HG03060 (cell line): ENCODE measurements around the gene HECTD4.
"Not testable (repeated sequence)": the region's sequence is repeated elsewhere in the genome, so short reads cannot be mapped to it uniquely, and the experiment has no call there.

Source experiments
- ATAC-seq: cut with Tn5 transposase; IDR thresholded peaks from one replicate; pipeline ENCODE4 v1.9.1; 2021; ENCODE audit warnings: low read depth, moderate number of reproducible peaks; ENCODE audit not compliant: unreplicated experiment

Gene HECTD4, protein sequence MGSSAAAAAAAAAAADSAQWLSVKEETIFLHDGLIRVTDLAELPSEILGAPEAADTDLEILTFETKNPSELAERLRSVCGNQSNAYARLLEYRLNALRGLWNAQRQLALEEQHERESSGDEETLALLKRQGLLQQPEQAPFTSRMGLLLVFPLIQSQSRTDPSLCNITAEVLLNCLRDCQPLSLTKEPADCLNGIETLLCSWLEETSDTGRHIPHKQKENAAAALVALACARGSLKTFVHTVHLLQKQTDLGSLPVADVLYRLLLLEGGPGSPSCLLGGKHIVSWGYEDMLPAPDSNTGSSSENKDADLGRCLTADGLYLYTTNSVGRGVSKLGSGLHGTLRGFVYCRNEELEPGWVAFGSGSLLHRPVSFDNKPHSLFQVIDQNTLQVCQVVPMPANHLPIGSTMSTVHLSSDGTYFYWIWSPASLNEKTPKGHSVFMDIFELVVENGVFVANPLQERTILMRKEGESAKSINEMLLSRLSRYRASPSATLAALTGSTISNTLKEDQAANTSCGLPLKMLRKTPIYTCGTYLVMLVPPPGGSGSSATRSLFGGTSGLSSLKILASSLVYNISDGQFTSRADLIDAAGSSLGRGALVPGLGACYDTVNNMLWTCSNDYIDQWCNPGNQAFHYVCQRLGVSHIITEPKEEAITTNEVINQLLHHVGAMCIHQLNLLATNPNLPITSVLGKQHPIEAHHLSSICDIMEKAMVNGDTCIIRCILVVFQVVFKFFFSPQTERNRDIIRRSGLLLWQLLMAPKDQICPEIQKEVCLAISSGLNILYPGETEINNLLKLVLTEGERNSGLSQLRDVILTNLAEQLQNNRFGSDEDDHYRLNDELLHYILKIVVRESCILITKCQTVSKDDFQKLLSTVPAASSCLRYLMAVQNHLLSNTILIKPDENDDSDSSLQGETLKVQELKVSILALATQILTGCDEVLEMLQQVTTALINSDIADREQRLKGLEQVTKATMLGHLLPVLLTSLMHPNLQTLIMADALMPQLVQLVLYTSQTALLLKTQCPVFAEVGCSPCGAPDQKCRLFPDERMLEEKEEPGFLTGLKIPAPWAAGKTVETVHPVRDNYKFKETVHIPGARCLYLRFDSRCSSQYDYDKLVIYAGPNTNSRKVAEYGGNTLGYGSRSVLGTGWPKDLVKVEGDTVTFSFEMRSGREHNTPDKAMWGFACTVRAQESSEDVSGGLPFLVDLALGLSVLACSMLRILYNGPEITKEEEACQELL (N-terminal part only)

DNA sequence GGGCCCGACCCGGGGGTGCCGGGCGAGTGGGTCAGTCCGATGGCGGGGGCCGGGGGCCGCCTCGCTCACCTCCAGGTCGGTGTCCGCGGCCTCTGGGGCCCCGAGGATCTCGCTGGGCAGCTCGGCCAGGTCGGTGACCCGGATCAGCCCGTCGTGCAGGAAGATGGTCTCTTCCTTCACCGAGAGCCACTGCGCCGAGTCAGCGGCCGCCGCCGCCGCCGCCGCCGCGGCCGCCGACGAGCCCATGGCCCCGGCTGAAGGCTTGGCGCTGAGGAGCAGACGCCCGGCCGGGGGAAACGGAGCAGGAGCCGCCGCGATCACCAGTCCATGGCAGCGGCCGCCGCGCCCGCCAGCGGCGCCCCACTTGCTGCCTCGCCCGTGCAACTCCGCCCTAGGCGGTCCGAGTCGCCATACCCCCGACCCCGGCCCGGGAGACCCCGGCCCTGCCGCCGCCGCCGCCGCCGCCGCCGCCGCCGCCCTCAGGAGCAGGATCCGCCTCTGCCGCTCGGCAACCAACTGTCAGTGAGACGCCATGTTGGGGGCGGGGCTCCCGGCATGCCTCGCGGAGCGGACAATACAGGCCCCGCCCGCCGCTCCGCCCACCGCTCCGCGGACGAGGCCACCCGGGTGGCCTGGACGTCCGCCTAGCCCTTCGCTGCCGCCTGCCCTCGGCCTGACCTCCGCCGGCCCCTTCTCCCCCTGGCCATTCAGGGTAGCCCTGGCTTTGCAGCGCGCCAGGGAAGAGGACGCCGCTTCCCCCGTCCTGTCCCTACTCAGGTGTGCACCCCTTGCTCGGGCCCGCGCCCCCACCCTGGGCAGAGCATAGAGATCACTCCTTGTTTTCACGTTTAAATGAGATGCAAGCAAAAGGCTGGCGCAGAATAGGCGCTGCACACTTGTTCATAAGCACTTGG lies at the start of gene HECTD4:
Gene HECTD4, minus strand, starts transcription at position 549 of the 914 bp plus-strand sequence. Its CDS starts 303 bp downstream, at position 246.
- ATAC-seq = peak; percentile 41

DNA sequence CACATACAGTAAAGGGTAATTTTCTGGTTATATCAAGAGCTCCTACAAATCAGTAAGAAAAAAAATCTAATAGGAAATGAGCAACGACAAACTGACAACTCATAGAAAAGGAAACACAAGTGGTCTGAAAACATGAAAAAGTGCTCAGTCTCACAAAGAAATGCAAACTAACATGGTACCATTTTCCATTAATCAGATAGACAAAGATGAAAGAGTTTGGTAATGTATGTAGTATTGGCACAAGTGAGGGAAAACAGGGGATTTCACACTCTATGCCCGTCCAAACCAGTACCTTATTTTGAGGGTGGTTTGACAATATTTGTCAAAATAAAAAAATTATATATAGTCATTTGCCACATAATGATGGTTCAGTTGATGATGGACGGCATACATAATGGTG lies 49.7 kb upstream of the HECTD4 start:
- ATAC-seq = no peak

DNA sequence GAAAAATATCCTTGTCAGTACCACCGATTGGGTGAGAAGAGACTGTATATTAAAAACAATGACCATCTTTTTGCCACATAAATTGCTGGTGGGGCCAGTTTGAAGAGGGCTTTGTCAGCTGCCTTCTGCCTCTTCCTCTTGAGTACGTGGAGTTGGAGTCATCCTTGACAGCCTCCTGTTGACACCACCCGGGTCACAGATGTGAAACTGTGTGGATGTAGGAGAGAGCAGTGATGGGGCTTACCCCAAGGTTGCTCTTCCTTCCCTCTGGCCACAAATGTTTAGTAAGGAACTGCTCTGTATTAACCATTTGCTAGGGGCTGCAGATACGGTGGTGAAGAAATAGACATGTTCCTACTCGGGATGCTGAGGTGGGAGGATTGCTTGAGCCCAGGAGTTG lies 48.7 kb upstream of the HECTD4 start:
- ATAC-seq = no peak

DNA sequence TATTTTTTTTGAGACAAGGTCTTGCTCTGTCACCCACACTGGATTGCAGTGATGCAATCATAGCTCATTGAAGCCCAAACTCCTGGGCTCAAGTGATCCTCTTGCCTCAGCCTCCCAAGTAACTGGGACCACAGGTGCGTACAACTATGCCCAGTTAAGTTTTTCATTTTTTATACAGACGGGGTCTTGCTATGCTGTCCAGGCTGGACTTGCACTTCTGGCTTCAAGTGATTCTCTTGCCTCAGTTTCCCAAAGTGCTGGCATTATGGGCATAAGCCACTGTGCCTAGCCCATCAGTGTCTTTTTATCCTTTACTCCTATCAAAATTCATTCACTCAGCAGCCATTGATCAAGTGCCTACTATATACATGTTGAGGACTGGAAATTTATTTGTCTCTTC lies 45.5 kb upstream of the HECTD4 start:
- no peak for ATAC-seq

DNA sequence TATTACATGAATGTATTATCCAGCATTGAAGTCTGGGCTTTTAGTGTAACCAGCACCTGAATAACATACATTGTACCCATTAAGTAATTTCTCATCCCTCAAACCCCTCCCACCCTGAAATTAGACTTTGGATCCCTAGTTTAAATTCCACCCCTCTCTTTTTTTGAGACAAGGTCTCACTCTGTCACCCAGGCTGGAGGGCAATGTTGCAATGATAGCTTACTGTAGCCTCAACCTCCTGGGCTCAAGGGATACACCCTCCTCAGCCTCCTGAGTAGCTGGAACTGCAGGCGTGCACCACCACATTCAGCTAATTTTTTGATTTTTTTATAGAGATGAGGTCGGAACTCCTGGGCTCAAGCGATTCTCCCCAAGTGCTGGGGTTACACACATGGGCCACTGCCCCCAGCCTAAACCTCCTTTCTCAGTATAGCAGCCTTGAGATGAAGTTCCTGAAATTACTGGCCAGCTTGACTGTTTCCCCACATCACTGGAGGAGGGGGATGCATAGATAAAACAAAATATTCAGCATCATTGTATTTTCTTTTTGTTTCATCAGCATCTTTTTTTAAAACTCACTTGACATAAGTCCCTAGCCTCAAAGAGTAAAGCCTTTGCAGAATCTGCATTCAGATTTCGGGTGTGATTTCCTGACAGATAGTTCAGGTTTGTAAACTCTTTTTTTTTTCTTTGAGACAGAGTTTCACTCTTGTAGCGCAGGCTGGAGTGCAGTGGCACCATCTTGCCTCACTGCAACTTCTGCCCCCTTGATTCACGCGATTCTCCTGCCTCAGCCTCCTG lies 43.6 kb upstream of the HECTD4 start:
- no peak for ATAC-seq

DNA sequence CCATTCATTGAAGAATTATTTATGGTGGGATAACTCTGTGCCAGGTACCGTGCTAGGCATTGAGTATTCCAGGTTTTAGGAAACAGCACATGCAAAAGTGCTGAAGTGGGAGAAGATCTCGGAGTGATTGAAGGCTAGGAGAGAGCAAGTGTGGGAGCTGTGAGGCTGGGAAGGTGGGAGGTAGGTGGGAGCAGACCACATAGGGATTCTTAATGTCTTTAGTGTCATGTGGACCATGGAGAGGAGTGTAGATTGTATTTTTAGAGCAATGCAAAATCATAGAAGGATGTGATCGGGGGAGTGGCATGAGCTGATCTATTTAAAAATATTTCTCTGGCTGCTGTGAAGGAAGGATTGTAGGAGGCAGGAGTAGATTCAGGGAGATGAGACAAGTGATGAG lies 41.9 kb upstream of the HECTD4 start:
- no peak for ATAC-seq

DNA sequence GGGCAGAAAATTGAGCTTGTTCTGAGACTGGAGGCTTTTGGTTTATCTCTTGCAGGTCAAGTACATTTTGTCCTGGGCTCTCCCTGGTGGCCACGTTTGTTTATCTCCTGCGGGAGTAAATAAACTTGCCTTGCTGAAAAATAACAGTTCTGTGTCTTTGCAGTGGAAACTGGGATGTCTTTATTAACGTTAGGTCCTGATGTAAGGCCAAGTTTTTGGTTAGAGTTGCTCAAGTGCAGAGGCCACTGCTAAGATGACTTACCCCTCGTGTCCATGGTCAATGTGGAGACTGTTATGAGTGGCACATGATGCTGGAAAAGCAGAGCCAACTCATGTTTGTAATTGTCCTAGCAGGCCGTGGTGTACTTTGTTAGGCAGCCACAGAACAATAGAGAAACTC lies 40.3 kb upstream of the HECTD4 start:
- ATAC-seq = no peak

DNA sequence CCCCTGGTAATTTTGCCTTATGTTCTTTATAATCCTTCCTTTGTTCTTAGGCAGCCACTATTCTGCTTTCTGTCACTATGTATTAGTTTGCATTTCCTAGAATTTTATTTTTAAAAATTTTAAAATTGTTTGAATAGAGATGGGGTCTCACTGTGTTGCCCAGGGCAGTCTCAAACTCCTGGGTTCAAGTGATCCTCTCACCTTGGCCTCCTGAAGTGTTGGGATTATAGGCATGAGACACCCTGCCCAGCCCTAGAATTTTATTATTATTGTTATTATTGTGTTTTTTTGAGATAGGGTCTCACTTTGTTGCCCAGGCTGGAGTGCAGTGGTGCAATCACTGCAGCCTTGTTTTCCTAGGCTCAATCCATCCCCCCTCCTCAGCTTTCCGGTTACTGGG lies 39.1 kb upstream of the HECTD4 start:
- no peak for ATAC-seq

DNA sequence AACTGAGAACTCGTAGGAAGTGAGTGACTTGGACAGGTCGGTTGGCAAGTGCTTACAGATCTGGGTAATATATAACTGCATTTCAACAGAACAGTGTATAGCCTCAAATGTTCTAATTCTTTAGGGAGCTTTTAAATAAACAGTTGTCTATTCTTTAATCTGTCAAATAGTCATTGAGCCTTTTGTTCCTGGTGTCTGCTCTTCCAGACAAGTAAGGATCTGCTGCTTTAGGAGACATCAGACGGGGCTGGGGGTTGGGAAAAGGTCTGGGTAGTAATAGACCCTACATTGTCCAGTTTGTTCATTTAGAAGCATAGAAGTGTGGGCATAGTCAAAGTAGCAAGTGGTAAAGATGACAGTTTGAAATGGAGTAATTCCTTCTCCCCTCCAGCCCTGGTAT lies 38.5 kb upstream of the HECTD4 start:
- no peak for ATAC-seq

DNA sequence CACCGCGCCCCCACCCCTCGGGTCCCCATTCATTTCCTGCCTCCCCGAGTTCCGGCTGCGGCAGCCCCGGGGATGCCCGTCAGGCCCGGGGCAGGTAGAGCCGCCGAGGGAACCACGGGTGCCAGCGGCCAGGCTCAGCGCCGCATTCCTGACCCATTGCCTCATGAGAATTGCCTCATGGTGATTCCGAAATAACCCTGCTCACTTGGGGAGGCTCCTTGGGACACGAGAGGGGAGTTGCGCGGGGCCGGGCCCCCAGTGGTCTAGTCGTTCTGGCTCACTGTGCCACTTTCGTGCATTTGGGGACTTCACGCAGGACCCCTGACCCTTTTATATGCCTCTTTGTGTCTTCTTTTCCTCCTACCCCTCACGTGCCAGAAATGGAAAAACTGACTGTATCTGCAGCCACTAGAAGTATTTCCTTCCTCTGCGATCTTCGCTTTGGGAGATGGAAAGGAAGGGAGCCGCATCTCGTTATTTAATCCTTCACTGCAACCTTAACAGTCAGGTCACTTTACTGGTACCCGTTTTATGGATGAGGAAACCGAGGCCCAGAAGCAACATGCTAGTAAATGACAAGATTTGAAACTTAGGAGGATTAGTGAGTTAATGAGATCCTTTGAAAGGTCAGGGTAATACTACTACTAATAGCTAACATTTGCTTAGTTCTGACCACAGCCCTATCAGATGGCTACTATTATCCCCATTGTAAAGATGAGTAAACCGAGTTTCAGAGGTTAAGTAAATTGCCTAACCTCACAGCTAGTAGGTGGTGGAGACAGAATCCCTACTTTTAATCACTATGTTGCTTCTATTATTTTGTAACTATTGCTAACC lies 37.3 kb upstream of the HECTD4 start:
- ATAC-seq = peak; percentile 9

DNA sequence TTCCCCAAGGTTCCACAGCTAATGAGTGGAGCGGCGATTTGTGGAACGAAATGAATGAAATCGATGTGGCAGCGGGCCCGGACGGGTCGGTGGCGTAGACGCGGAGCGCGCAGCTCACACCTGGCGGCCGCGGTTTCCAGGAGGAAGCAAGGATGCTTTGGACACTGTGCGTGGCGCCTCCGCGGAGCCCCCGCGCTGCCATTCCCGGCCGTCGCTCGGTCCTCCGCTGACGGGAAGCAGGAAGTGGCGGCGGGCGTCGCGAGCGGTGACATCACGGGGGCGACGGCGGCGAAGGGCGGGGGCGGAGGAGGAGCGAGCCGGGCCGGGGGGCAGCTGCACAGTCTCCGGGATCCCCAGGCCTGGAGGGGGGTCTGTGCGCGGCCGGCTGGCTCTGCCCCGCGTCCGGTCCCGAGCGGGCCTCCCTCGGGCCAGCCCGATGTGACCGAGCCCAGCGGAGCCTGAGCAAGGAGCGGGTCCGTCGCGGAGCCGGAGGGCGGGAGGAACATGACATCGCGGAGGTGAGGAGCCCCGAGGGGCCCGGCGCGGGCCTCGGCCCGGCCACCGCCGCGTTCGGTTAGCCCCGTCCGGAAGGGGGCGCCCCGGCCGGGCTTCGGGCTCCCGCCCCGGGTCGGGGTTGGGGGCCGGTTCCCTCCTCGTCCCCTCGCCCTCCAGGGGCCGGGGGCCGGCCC lies 36.5 kb upstream of the HECTD4 start, which contains the start of gene PTPN11:
Gene PTPN11, plus strand, starts transcription at position 340 of the 689 bp plus-strand sequence. Its CDS starts 165 bp downstream, at position 505.
- peak; percentile 41 for ATAC-seq

DNA sequence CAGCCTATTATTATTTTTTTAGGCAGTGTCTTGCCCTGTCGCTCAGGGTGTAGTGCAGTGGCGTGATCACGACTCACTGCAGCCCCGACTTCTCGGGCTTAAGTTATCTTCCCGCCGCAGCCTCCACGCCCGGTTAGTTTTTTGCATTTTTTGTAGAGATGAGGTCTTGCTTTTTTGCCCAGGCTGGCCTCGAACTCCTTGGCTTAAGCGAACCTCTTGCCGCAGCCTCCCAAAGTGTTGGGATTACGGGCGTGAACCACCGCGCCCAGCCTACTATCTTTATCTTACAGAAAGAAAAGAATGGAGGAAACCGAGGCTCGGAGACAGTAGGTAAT lies 36.0 kb upstream of the HECTD4 start:
- ATAC-seq = no peak

DNA sequence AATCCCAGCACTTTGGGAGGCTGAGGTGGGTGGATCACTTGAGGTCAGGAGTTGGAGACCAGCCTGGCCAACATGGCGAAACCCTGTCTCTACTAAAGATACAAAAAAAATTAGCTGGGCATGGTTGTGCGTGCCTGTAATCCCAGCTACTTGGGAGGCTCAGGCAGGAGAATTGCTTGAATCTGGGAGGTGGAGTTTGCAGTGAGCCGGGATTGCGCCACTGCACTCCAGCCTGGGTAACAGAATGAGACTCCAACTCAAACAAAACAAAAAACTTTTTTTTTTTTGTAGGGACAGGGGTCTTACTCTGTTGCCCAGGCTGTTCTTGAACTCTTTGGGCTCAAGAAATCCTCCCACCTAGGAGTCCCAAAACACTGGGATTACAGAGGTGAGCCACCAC lies 33.2 kb upstream of the HECTD4 start:
- ATAC-seq = not testable (repeated sequence)

DNA sequence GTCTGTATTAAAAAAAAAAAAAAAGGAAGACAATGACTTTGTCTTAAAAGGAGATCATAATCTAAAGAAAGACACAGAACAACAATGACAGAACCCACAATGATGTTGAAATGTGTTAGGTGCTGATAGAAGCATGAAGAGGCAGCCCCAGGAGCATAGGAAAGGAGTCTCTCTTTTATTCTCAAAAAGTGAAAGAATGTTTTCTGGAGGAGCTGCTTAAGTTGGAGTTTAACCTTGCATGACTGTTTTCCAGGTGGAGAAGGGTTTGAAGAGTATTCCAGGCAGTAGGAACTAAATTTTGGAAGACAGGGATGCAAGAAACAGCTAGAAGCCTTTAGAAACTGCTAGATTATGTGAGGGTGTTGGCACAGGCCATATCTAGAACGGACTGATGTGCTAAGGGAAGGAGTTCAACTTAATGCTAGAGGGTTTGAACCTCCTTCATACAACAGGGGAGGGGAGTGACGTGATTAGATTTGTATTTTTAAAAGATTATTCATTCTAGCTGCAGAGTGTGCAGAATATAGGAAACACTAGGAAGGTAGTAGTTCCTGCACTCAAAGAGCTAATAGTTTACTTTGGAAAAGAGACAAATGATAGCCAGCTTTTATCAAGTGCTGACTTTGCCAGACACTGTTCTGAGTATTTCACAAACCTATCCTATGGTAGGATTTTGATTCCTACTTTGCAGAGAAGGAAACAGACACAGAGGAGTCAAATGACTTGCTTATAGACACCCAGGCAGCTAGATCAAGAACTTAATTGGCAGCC lies 31.8 kb upstream of the HECTD4 start:
- no peak for ATAC-seq

DNA sequence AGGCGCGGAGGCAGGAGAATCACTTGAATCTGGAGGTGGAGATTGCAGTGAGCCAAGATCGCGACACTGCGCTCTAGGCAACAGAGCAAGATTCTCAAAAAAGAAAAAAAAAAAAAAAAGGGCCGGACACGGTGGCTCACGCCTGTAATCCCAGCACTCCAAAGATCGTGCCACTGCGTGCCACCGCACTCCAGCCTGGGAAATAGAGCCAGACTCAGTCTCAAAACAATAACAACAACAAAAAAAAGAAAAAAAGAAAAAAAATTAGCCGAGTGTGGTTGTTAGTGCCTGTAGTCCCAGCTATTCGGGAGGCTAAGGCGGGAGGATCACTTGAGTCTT lies 27.6 kb upstream of the HECTD4 start:
- no peak for ATAC-seq

DNA sequence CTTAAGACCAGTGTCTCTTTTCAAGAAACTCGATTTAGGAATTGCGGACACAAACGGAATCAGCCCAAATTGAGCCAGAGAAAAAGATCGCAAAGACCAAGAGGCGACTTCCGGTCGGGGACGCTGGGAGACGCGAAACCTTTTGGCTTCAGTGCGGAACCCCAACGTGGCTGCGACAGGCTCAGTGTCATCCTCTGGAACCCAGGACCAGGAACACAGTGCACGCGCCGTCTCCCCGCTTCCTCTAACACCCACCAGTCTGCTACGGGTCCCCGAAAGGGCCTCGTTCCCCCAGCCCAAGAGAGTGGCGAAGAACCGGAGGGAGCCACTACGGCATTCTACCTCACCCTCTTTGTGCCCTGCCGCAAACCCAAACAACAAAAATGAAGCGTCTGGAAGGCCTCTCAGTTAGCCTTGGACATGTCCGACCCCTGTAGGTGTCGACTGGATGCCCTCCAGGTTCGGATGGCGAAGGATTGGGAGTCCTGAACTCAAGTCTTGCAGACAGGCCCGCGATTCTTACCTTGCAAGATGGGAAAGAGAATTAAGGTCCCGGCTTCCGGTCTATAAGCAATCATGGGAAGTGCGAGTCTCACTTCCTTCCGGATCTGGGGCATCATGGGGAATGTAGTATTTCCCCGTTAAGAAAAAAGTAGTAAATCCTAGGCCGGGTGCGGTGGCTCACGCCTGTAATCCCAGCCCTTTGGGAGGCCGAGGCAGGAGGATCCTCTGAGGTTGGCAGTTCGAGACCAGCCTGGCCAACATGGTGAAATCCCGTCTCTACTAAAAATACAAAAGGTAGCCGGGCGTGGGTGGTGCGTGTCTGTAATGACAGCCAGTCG lies 27.1 kb upstream of the HECTD4 start, which contains the start of gene RPL6:
Gene RPL6, minus strand, starts transcription at position 542 of the 842 bp plus-strand sequence. CDS start 949 bp downstream, outside the sequence.
- no peak for ATAC-seq
